ENCODE data around the gene AKAP1.

AKAP1 gene

DNA sequence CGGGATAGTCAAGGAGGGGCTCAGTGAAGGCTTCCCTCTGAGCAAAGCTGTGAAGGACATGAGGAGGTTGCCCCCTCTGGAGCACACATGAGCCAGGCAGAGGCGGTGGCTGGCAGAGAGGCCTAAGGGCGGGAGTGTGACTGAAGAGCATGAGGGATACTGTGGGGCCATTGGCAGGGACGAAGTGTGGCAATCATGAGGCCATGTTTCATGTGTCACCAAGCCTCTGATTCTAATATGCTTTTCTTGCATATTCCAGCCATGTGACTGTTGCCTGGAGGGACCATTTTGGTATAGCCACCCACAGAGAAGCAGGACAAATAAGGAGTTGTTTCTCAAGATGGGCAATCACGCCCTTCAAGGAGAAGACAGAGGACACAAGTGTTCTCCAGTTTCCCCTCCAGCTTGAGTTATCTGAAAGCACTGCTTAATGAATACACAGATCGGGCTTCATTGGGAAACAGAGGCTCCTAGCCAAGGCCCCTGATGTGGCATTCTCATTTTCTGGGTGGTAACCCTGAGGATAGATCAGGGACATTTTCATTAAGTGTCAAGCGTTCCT, 68.0 kb downstream of the AKAP1 start:
- no peak overlapping the region for H3K27ac ChIP-seq
- TF ChIP-seq ZFX (IDR thresholded peaks at IDR 0.05) = no peak
- TF ChIP-seq, protein P1, sequence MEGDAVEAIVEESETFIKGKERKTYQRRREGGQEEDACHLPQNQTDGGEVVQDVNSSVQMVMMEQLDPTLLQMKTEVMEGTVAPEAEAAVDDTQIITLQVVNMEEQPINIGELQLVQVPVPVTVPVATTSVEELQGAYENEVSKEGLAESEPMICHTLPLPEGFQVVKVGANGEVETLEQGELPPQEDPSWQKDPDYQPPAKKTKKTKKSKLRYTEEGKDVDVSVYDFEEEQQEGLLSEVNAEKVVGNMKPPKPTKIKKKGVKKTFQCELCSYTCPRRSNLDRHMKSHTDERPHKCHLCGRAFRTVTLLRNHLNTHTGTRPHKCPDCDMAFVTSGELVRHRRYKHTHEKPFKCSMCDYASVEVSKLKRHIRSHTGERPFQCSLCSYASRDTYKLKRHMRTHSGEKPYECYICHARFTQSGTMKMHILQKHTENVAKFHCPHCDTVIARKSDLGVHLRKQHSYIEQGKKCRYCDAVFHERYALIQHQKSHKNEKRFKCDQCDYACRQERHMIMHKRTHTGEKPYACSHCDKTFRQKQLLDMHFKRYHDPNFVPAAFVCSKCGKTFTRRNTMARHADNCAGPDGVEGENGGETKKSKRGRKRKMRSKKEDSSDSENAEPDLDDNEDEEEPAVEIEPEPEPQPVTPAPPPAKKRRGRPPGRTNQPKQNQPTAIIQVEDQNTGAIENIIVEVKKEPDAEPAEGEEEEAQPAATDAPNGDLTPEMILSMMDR (conservative IDR thresholded peaks at IDR 0.05) = no peak

DNA sequence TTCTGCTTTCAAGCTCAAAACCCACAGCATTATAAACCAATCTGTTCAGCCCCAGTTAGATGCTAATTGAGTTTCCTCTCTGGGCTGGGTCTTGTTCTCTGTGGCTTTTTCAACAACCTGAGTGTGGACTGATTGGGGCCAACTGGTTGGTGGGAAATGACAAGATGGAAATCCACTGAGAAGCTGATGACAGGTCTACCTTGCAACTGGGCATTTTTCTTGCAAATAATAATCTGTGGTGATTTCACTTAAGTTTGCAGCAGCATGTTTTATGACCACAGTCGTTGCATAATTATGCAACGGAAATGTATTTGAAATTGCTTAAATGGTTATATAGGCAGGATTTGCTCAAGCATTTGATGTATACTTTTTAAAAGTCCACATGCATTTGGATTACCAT, 69.9 kb downstream of the AKAP1 start:
- no peak overlapping the region for H3K27ac ChIP-seq
- no peak for TF ChIP-seq ZFX (IDR thresholded peaks at IDR 0.05)
- TF ChIP-seq, protein P1 (conservative IDR thresholded peaks at IDR 0.05) = no peak

DNA sequence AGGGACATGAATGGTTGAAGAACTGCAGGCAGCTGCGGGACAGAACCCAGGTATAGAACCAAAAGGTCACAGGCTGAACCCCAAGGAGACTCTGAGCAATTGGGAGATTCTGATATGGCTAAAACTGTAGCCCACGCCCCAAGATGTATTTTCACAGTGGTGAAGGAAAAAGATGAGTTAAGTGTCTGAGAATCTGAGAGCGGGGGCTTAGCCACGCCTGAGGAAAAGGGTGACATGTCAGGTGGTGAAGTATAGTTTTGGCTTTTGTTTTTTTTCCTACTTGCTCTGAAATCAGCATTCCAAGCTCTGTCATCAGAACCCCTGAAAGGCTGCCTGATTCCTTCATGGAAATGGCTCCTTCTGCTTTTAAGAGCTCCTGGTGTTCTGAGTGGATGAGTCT, 73.3 kb downstream of the AKAP1 start:
- H3K27ac ChIP-seq = no peak overlapping the region
- TF ChIP-seq, protein P1 (conservative IDR thresholded peaks at IDR 0.05) = no peak
- TF ChIP-seq ZFX (IDR thresholded peaks at IDR 0.05) = no peak

DNA sequence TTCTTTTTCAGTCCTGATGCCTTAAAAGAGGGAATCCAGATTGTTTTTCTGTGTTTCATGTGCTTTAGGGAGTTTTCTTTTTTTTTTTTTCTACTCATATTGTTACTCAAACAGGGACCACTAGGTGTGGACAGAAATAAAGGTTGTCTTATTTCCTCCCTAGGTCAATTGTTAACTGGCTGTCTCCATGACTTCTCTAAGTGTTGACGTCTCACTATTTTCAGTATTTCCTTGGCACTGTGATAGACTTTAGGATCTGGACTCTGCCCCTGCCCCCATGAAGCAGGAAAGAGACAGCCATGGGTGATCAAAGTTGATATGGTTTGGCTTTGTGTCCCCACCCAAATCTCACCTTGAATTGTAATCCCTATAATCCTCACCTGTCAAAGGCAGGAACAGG, 73.7 kb downstream of the AKAP1 start:
- no peak overlapping the region for H3K27ac ChIP-seq

DNA sequence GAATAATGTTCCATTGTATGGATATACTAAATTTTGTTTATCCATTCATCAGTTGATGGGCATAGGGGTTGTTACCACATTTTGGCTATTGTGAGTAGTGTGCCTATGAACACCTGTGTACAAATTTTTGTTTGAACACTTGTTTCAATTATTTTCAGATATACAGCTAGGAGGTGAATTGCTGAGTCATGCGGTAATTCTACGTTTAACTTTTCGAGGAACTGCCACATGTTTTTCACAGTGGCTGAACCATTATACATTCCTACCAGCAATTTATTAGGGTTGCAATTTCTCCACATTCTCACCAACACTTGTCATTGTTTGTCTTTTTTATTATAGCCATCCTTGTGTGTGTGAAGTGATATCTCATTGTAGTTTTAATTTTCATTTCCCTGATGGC, 75.6 kb downstream of the AKAP1 start:
- TF ChIP-seq, protein P1 (conservative IDR thresholded peaks at IDR 0.05) = no peak
- no peak for TF ChIP-seq ZFX (IDR thresholded peaks at IDR 0.05)
- no peak overlapping the region for H3K27ac ChIP-seq

More for the DNA sequence above, 73.7 kb downstream of the AKAP1 start:
- TF ChIP-seq, protein P1 (conservative IDR thresholded peaks at IDR 0.05) = no peak
- TF ChIP-seq ZFX (IDR thresholded peaks at IDR 0.05) = no peak

DNA sequence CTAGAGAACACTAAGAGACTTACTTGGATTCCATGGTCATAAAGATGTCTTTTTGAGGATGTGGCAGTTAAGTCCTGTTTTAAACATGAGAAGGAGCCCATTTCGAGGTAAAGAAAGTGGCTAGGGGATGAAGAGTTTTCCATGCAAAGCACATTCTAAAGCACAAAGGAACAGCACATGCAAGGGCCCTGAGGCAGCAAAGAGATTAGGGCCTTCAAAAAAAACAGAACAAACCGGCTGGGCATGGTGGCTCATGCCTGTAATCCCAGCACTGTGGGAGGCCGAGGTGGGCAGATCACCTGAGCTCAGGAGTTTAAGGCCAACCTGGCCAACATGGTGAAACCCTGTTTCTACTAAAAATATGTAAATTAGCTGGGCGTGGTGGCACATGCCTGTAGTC, 79.8 kb downstream of the AKAP1 start:
- H3K27ac ChIP-seq = no peak overlapping the region
- TF ChIP-seq, protein P1 (conservative IDR thresholded peaks at IDR 0.05) = no peak
- no peak for TF ChIP-seq ZFX (IDR thresholded peaks at IDR 0.05)

DNA sequence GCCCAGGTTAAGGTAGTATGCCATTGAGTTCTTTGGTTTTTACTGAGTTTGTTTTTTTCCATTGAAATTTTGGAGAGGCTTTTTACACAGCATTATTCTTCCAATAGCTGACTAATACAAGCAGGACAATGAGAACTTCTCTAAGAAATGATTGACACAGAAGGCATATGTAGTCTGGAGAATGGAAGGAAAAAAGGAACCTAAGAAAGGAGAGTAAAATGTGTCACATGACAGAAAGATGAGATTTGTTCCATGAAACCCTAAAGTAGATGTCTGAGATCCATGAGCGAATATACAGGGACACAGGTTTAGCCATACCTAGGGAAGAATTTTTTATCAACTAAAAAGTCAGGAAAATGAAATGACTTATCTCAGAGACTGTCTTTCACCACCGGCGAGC, 80.7 kb downstream of the AKAP1 start:
- TF ChIP-seq, protein P1 (conservative IDR thresholded peaks at IDR 0.05) = no peak
- no peak for TF ChIP-seq ZFX (IDR thresholded peaks at IDR 0.05)
- H3K27ac ChIP-seq = no peak overlapping the region
